ENCODE measurements around the gene BEX3.

Gene BEX3

GRCh38 chrX:103417370-103417769 lies 41.0 kb downstream of the BEX3 start:
- no peak overlapping the region for H3K27ac Mint-ChIP-seq

GRCh38 chrX:103417933-103418332 lies 41.6 kb downstream of the BEX3 start:
- Mint-ChIP-seq H3K36me3 (ENCODE audit: low read depth) (no peaks in the 10 kb centered on the region), H3K9me3 (no peaks in the 10 kb centered on the region), H3K4me1 (ENCODE audit: low read depth) (peaks cover 2% of the 10 kb centered on the region), H3K27ac (no peak overlapping the region), H3K4me3 (no peak overlapping the region), H3K27me3 (ENCODE audit: low read depth) (peaks cover 3% of the 10 kb centered on the region)
- DNase-seq (ENCODE audit: low spot score) = no peak

More at GRCh38 chrX:103417370-103417769, 41.0 kb downstream of the BEX3 start:
- no peaks in the 10 kb centered on the region for H3K9me3 Mint-ChIP-seq
- H3K4me1 Mint-ChIP-seq (ENCODE audit: low read depth) = peaks cover 2% of the 10 kb centered on the region
- no peaks in the 10 kb centered on the region for H3K36me3 Mint-ChIP-seq (ENCODE audit: low read depth)
- H3K4me3 Mint-ChIP-seq = no peak overlapping the region
- H3K27me3 Mint-ChIP-seq (ENCODE audit: low read depth) = peaks cover 3% of the 10 kb centered on the region
- no peak for DNase-seq (ENCODE audit: low spot score)

GRCh38 chrX:103418811-103419340 lies 42.5 kb downstream of the BEX3 start:
- H3K9me3 Mint-ChIP-seq = no peaks in the 10 kb centered on the region
- no peak overlapping the region for H3K27ac Mint-ChIP-seq
- no peak overlapping the region for H3K4me3 Mint-ChIP-seq
- no peak for DNase-seq (ENCODE audit: low spot score)
- H3K36me3 Mint-ChIP-seq (ENCODE audit: low read depth) = no peaks in the 10 kb centered on the region
- peaks cover 2% of the 10 kb centered on the region for H3K4me1 Mint-ChIP-seq (ENCODE audit: low read depth)
- H3K27me3 Mint-ChIP-seq (ENCODE audit: low read depth) = peaks cover 3% of the 10 kb centered on the region

GRCh38 chrX:103423955-103424638 lies 47.8 kb downstream of the BEX3 start:
- Mint-ChIP-seq H3K27me3 (ENCODE audit: low read depth) (peaks cover 3% of the 10 kb centered on the region), H3K9me3 (no peaks in the 10 kb centered on the region), H3K27ac (no peak overlapping the region), H3K4me3 (no peak overlapping the region), H3K4me1 (ENCODE audit: low read depth) (no peaks in the 10 kb centered on the region), H3K36me3 (ENCODE audit: low read depth) (no peaks in the 10 kb centered on the region)
- no peak for DNase-seq (ENCODE audit: low spot score)
